GM12891 (cell line): ENCODE measurements around the gene CCDC57.
A peak's percentile ranks its signal among the peaks of the same experiment; 100 is the strongest.

Source experiments
- DNase-seq: peaks from one replicate; pipeline ENCODE4 v3.0.0; 2011; ENCODE audit warnings: low spot score; ENCODE audit not compliant: insufficient read length
- FAIRE-seq: peaks from 2 replicates; lab custom pipeline; 2011; peaks lifted over from hg19 to GRCh38; lab: Jason Lieb, UNC
- PAX5 ChIP-seq: IDR thresholded peaks from 2 replicates; pipeline ENCODE4 v1.6.1; 2011; ENCODE audit warnings: low read length, moderate library complexity, mild to moderate bottlenecking; ENCODE audit not compliant: insufficient read depth, severe bottlenecking
- POLR2A ChIP-seq: IDR thresholded peaks from 2 replicates; pipeline ENCODE4 v1.6.1; 2011; ENCODE audit warnings: low read depth, low read length, control low read depth
- POLR2AphosphoS5 ChIP-seq: IDR thresholded peaks from 2 replicates; pipeline ENCODE4 v1.6.1; 2011; ENCODE audit warnings: low read depth, low read length, control low read depth
- POU2F2 ChIP-seq: IDR thresholded peaks from 2 replicates; pipeline ENCODE4 v1.6.1; 2011; ENCODE audit warnings: low read depth, mild to moderate bottlenecking, control low read depth, low read length, moderate library complexity
- SPI1 ChIP-seq: IDR thresholded peaks from 2 replicates; pipeline ENCODE4 v1.6.1; 2011; ENCODE audit warnings: low read depth, low read length, control low read depth
- TAF1 ChIP-seq: IDR thresholded peaks from 2 replicates; pipeline ENCODE4 v1.6.1; 2011; ENCODE audit warnings: low read depth, low read length, control low read depth

The CCDC57 gene

DNA sequence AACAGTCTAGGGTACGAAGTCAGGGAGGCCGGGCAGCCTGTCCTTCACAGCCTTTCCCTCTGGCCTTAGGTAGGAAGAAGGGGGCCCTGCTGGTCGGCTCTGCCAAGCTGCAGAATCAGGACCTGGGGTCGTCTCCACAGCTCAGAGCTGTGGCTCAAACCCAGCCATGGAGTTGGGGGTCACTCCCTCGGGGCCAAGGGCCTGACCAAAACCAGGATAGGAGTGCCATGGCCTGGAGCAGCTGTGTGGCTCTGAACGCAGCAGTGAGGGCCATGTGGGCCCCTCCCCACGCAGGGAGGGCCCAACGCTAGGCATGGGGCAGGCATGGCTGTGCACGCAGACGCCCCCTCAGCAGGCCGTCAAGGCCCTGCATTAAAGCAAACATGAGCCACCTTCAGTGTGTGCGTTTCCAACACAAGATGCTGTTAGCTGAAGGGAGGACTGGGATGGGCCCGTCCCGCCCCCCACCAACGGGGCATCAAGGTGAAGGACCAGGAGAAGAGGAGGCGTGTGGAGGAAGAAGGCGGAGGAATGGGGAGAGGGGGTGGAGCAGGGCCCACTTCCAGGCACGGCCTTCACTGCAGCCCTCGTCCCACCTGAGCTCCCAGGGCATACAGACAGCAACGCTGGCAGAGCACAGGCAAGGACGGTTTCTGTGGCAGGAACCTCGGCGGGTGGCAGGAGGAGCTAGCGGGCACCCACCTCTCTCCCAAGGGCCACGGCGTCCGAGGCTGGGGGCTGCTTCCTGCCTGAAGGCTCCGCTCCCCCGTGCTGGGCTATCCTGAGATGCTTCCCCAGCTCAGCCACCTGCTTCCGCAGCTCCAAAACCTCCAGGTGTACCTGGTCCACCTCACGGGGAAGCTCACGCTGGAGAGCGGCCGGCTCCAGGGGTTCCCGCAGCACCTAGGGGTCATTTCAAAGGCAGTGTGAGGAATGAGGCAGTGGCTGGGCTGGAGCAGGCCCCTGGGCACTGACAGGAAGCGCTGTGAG is 55.3 kb downstream of the CCDC57 start:
- DNase-seq: no peak
- TF ChIP-seq POLR2A (no peak), POLR2AphosphoS5 (no peak), POU2F2 (no peak), TAF1 (no peak)
- FAIRE-seq: no peak

DNA sequence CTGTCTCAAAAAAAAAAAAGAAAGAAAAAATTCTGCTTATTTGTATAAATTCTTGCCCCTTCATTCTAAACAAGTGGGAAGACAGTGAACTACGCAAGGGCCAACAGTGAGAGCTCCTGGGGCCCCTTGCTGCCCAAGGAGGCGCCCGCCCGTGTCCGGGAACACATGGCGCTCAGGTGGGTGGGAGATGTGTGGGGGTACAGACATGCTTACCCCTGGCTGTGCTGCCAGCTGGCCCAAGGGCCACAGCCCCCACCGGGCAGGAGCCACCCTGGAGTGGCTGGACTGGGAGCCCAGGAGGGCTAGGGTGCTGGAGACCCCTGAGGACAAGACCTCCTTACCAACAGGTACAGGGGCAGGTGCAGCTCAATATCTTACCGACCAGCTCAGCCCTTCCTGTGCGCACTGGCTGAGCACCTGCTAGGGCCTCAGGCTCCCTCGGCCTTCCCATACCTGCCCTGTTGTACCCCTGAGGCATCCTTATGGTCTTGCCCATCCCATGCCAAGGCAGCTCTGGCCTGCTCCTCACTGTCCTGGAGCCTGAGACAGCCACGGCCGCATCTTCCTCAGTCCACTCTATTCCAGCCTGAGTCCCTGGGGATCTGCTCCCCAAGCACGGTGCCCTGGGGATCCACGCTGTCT is 56.2 kb downstream of the CCDC57 start:
- DNase-seq (no peak), FAIRE-seq (no peak)
- TF ChIP-seq TAF1 (no peak), SPI1 (no peak), POLR2AphosphoS5 (no peak)

DNA sequence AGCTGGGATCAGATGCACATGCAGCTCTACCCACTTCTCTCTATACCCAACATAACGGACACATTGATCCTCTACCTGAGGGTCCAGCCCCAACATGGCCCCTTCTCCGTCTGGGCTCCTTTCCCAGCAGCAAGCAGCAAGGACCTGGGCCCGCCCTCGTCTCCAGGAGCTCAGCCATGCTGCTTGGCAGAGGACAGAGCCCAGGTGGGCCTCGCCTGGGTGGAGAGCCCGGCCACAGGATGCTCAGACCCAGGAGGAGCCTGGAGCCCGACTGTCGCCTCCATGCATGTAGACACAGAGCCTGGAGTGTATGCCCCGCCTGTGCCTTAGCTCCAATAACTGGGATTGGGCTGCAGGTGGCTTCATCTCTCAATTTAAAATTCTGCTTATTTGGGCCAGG is 57.0 kb downstream of the CCDC57 start:
- FAIRE-seq (no peak), DNase-seq (no peak)
- no peak for TF ChIP-seq POLR2AphosphoS5
- TF ChIP-seq SPI1: no peak
- TF ChIP-seq POLR2A: no peak
- TF ChIP-seq TAF1: no peak
- no peak for TF ChIP-seq POU2F2
- TF ChIP-seq PAX5: no peak

DNA sequence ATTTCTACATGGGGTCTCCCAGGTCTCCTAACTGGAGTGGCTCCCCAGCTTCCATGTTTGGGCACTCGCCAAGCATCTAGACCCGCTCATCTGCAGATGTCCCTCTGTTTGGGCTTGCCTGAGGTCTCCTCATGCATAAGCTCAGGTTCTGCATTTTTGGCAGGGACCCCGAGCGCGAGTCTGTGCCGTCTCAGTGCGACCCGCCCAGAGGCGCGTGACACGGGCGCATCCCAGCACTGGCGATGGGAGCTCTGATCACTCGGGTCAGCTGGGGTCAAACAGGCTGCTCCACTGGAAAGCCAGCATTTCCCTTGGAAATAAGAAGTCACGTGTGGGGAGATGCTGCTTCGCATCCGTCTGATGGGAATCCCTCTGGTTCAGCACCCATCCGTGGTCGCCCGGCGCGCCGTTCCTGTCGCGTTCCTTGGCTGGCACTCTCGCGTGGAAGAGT is 57.7 kb downstream of the CCDC57 start:
- TF ChIP-seq TAF1 (no peak), PAX5 (no peak), SPI1 (no peak), POLR2A (no peak), POU2F2 (no peak), POLR2AphosphoS5 (no peak)
- FAIRE-seq (no peak), DNase-seq (no peak)

DNA sequence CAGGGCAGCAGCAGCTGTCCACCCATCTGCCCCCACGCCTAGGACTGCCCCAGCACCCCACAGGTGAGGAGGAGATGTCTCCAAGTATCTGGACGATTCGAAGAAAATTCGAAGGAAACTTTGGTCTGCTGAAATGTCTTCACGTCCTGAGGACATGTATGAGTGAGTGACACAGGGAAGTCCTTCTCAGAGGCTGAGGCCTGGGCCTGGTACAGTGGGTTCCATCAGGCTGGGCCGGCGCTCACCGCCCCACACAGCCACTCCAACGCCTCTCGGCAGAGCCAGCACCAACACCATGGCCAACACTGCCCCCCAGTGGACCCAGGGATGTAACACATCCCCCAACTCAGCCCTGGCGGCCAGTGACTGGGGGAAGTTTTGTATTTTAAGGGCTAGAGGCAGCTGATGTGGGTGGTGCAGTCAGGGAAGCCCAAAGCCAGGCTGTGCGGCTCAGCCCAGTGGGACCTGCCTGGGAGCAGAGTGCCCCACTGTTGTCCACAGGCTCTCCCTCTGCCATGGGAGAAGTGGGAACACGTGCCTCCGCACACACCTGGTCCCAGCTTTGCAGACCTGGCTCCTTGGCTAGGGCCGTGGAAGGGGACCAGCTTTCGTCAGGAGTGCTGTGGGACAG is 58.8 kb downstream of the CCDC57 start:
- TF ChIP-seq PAX5 (peak; percentile 26), POLR2A (no peak), TAF1 (no peak), POU2F2 (0 out of 2 replicates have a peak, but pooled peaks have one; percentile 19)
- FAIRE-seq: peak; percentile 96

DNA sequence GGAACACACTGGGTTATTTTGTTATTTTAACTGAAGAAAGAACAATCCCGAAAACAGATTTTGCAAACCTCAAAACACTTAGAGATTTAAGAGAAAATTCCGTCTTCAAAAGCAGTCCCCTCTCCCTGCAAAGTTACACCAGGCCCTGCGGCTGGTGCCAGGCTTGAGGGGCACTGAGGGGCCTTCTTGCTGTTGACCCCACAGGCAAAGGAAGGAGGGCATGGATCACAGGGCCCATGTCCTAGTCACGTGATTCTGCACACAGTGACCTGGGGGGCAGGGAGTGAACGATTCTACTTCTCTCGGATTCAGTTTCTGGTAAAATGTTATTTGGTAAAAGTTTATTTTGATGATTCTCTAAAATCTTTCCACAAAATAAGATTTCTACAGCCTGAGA is 59.3 kb downstream of the CCDC57 start:
- FAIRE-seq: no peak
- no peak for TF ChIP-seq POU2F2
- no peak for TF ChIP-seq TAF1
- no peak for TF ChIP-seq PAX5
- TF ChIP-seq POLR2AphosphoS5: no peak
- TF ChIP-seq SPI1: no peak
- no peak for TF ChIP-seq POLR2A

More for the DNA sequence above, 58.8 kb downstream of the CCDC57 start:
- peak; percentile 94 for DNase-seq

DNA sequence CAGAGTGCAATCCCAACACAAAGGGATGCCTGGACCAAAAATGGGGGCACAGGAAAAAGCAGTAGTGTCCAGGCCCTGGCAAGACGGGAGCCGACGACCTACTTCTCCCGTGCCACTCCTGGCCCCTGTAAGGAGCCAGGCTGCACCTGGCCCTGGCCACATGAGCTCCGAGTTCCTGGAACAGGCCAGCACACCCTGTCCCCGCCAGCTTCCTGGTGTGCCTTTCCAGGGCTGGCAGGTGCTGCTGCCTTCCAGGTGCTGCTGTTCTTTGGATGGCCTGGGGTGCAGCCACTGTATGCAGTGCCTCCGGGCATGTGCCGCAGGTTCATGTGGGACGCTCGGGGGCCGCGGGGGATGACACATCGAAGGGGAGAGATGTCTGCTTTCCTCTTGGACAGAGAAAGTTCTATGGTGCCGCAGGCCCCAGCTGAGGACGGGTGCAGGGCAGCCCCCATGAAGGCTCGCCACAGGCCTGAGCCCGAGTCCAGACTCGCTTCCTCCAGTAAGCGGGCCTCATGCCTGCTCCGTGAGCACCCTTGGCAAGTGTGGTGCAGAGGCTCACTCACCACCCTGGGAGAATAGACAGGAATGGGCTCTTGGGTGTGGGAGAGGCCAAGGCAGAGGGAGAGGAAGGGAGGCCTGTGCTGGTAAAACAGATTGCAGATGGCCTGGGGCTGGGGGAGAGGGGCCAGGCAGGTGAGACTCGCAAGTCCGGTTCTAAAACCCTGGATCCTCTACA is 59.9 kb downstream of the CCDC57 start:
- DNase-seq (no peak), FAIRE-seq (no peak)
- TF ChIP-seq SPI1: no peak
- TF ChIP-seq POLR2A: no peak
- TF ChIP-seq PAX5: no peak
- no peak for TF ChIP-seq TAF1
- TF ChIP-seq POU2F2: no peak
- no peak for TF ChIP-seq POLR2AphosphoS5

More for the DNA sequence above, 59.3 kb downstream of the CCDC57 start:
- no peak for DNase-seq

DNA sequence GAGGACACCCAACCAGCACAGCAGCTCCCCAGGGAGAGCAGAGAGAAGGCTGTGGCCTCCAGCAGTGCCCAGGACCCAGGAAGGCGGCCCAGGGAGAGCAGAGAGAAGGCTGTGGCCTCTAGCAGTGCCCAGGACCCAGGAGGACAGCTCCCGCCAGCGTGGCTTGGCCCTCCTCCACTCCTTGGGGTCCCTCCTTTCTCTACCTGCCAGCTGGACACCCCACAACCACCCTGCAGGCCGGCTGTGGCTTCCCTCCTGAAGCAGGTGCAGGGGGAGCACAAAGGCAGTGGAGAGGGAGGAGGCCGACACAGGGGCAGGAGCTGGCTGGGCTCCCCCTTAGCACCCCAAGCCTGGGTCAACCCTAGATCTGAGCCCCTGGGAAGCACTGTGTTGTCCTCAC is 60.5 kb downstream of the CCDC57 start:
- no peak for DNase-seq
- FAIRE-seq: no peak
- TF ChIP-seq PAX5 (no peak), TAF1 (no peak), POLR2AphosphoS5 (no peak), SPI1 (no peak), POLR2A (no peak), POU2F2 (no peak)
